Measurements from ENCODE around the gene CFAP73.

The CFAP73 gene

DNA sequence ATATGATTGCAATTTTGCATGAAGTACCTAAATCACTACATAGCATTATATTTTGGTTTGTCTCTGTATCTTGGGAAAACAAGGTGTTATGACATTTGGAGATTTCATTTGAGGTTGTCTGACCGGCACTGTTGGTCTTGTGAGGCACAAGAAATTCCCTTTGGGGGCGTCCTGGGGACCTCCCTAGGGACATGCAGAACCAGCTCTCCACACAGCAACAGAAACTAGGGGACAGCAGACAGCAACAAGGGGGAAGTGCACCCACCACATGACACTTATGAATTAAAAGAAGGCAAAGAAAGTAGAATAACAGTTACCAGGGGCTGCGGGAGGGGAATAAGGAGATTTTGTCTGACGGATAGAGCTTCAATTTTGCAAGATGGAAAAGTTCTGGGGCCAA is 21.4 kb downstream of the CFAP73 start:
- peak; percentile 69 for DNase-seq (ENCODE audit: low spot score)
- in situ Hi-C loops (cut with MboI; ENCODE audit: low pct_unique_long_range_greater_than_20kb, low sequenced_read_pairs, unreplicated experiment), result no loop called here
- TF ChIP-seq, protein P1, sequence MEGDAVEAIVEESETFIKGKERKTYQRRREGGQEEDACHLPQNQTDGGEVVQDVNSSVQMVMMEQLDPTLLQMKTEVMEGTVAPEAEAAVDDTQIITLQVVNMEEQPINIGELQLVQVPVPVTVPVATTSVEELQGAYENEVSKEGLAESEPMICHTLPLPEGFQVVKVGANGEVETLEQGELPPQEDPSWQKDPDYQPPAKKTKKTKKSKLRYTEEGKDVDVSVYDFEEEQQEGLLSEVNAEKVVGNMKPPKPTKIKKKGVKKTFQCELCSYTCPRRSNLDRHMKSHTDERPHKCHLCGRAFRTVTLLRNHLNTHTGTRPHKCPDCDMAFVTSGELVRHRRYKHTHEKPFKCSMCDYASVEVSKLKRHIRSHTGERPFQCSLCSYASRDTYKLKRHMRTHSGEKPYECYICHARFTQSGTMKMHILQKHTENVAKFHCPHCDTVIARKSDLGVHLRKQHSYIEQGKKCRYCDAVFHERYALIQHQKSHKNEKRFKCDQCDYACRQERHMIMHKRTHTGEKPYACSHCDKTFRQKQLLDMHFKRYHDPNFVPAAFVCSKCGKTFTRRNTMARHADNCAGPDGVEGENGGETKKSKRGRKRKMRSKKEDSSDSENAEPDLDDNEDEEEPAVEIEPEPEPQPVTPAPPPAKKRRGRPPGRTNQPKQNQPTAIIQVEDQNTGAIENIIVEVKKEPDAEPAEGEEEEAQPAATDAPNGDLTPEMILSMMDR (IDR thresholded peaks at IDR 0.05; ENCODE audit: extremely low read depth, insufficient read depth, missing control alignments), result no peak

DNA sequence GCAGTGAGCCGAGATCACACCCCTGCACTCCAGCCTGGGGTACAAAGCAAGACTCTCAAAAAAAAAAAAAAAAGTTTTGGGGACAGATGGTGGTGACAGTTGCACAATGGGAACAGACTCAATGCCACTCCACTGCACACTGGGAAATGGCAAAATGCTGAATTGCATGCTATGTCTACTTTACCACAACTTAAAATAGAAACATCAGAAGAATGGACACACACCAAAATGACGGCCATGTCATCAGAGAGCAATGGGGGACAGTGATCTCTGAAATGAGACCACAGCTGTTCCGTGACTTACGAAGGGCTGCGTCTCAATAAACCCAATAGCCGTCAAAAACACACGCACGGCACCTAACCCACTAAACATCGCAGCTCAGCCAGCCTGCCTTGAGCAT is 22.0 kb downstream of the CFAP73 start:
- TF ChIP-seq, protein P1 (IDR thresholded peaks at IDR 0.05; ENCODE audit: extremely low read depth, insufficient read depth, missing control alignments), result no peak
- in situ Hi-C loops (cut with MboI; ENCODE audit: low pct_unique_long_range_greater_than_20kb, low sequenced_read_pairs, unreplicated experiment), result no loop called here
- no peak for DNase-seq (ENCODE audit: low spot score)

DNA sequence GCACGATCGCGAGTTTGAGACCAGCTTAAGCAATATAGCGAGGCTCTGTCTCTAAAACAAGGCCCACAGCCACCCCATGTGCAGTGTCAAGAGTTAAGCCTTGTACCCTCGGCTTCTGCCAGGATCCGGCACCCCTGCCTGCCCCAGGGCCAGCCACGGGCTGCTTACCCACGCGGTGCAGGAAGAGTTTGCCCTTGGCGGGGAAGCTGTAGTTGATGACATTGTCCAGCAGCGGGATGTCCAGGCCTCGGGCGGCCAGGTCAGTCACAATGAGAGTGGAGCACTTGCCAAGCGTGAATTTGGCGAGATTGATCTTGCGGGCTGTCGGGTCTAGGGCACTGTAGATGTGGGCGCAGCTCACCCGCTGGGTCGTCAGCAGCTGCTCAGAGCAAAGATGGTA is 22.7 kb downstream of the CFAP73 start:
- TF ChIP-seq, protein P1 (IDR thresholded peaks at IDR 0.05; ENCODE audit: extremely low read depth, insufficient read depth, missing control alignments), result no peak
- no peak for DNase-seq (ENCODE audit: low spot score)
- in situ Hi-C loops (cut with MboI; ENCODE audit: low pct_unique_long_range_greater_than_20kb, low sequenced_read_pairs, unreplicated experiment), result no loop called here

DNA sequence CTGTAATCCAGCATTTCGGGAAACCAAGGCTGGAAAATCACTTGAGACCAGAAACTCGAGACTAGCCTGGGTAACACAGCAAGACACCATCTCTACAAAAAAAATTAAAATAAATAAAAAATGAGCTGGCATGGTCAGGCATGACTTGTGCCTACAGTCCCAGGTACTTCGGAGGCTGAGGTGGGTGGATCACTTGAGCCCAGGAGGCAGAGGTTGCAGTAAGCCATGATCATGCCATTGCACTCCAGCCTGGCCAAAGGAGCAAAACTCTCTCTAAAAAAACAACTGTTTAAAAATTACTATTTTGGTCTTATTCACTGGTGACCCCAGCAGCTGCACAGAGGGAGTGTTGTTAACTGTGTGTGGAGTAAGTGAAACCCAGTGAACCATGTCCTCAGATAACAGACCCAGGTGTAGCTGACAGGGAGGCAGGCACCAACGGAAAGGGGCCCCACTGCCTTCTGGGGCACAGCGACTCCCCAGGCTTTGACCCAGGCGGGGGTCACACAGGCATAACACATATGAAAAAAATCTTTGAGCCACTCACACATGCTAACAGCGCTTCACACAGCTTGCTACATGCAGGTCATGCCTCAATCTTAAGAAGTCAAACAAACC is 23.7 kb downstream of the CFAP73 start:
- DNase-seq (ENCODE audit: low spot score), result peak; percentile 73
- TF ChIP-seq, protein P1 (IDR thresholded peaks at IDR 0.05; ENCODE audit: extremely low read depth, insufficient read depth, missing control alignments), result no peak
- in situ Hi-C loops (cut with MboI; ENCODE audit: low pct_unique_long_range_greater_than_20kb, low sequenced_read_pairs, unreplicated experiment), result no loop called here

DNA sequence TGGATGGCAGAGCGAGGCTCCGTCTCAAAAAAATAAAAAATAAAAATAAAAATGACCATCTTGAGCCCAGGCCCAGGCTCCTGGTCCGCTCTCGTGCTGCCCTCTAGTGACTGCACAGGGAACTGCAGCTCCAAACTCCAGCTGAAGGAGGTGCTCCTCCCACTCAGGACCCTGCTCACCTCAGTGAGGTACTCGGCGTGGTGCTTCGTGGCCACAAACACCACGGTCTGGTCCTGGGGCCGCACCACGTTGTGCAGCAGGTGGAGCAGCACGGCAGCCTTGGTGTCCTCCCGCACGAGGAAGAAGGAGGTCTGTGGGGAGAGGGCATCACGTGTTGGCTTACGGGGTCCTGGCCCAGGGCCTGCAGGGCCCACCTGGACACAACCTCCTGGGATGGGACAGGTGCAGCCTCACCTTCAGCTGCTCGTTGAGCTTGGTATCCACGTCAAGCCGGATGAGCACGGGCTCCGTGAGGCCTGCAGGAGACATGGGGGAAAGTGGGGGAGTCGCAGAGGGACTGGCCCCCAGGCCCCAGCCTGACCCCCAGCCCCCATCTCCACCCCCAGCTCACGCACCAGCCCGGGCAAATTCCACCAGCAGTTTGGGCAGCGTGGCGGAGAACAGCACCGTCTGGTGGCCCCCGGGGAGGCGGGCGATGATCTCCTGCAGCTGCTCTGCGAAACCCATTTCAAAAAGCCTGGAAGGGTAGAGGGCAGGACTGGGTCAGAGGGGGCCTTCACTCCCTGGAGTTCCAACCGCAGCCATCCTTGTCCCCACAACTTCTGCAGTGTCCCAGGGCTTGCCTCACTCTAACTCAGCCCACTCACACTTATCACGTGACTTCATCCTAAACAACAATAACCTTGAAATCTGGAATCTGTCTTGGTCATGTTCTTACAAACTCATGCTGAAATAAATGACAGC is 25.2 kb downstream of the CFAP73 start:
- in situ Hi-C loops (cut with MboI; ENCODE audit: low pct_unique_long_range_greater_than_20kb, low sequenced_read_pairs, unreplicated experiment), result loop anchor here (25.0 kb wide), 1 partner anchor 238 kb away; the partner anchor contains the start of genes SDS and SDSL
- peak; percentile 91 for DNase-seq (ENCODE audit: low spot score)
- TF ChIP-seq, protein P1 (IDR thresholded peaks at IDR 0.05; ENCODE audit: extremely low read depth, insufficient read depth, missing control alignments), result peak; percentile 98

DNA sequence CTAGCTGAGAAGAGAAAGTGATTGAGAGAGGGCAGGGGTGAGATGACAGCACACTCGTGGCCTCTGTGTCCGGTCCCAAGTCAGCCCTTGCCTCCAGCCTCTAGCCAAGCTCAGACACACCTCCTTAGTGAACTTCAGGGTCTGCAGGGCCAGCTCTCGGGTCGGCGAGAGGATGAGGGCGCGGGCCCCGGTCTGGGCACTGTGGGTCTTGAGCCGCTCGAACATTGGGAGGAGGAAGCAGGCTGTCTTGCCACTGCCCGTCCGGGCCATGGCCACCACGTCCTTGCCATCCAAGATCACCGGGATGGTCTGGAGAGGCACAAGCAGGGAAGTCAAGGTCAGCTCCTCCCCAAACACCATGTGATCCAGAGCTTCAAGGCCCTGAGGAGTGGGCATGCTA is 29.5 kb downstream of the CFAP73 start:
- no peak for DNase-seq (ENCODE audit: low spot score)
- TF ChIP-seq, protein P1 (IDR thresholded peaks at IDR 0.05; ENCODE audit: extremely low read depth, insufficient read depth, missing control alignments), result no peak
- in situ Hi-C loops (cut with MboI; ENCODE audit: low pct_unique_long_range_greater_than_20kb, low sequenced_read_pairs, unreplicated experiment), result loop anchor here (25.0 kb wide), 1 partner anchor 233 kb away; the partner anchor contains the start of genes SDS and SDSL

Data from GM13977 (cell line).